Sigmoid colon (tissue), 7 donors: ENCODE measurements around the gene XPNPEP1. TPM values are rescaled to one million over a fixed set of nuclear protein-coding genes. Genes with fewer than 3 reads are reported as not detected.
A peak's percentile ranks its signal among the peaks of the same experiment; 100 is the strongest.

Source experiments
- DNase-seq: peaks from one replicate; pipeline ENCODE4 v3.0.0-alpha.2; 2019
- H3K27ac ChIP-seq, 4 donors: fragments of 200-600 bp; sonication (generic); one replicate each; pipeline ENCODE4 v1.5.1; 2016 to 2019; ENCODE audit warnings: mild to moderate bottlenecking in 1 of 4
- H3K27me3 ChIP-seq, 3 donors: fragments of 200-600 bp; sonication (generic); one replicate each; pipeline ENCODE4 v1.5.1; 2019; ENCODE audit warnings: mild to moderate bottlenecking in 1 of 3
- H3K36me3 ChIP-seq, 4 donors: fragments of 200-600 bp; sonication (generic); one replicate each; pipeline ENCODE4 v1.5.1; 2016 to 2019
- H3K4me1 ChIP-seq, 4 donors: fragments of 200-600 bp; sonication (generic); one replicate each; pipeline ENCODE4 v1.5.1; 2017 to 2019
- H3K4me3 ChIP-seq, 4 donors: fragments of 200-600 bp; sonication (generic); one replicate each; pipeline ENCODE4 v1.5.1; 2017 to 2019; ENCODE audit warnings: mild to moderate bottlenecking in 2 of 4, moderate library complexity in 1 of 4
- H3K9me3 ChIP-seq, 4 donors: fragments of 200-600 bp in 3 of 4; sonication (generic) in 3 of 4; one replicate each; pipeline versions ENCODE4 v1.5.1 to v1.6.1; 2013 to 2019
- EP300 ChIP-seq, 4 donors: sonication (generic); formaldehyde crosslinking; IDR thresholded peaks; one replicate each; pipeline ENCODE4 v1.6.1; 2017; ENCODE audit warnings: antibody characterized with exemption in 4 of 4
- POLR2A ChIP-seq, 2 donors: fragments of 450-650 bp; IDR thresholded peaks; one replicate each; pipeline ENCODE4 v1.6.1; 2016; ENCODE audit warnings: antibody characterized with exemption in 2 of 2, mild to moderate bottlenecking in 2 of 2, moderate library complexity in 2 of 2
- POLR2AphosphoS5 ChIP-seq, 4 donors: sonication (generic); formaldehyde crosslinking; IDR thresholded peaks; one replicate each; pipeline ENCODE4 v1.6.1; 2017; ENCODE audit warnings: antibody characterized with exemption in 4 of 4
- WGBS, 2 donors: extraction: QIAGEN DNeasy Blood & Tissue Kit; methylation state at CpG; one replicate each; pipeline ENCODE4 v1.1.7; 2013; 5-methylcytosine and 5-hydroxymethylcytosine counted together
- intact Hi-C: fragments of 100-400 bp; cut with DNase I; formaldehyde crosslinking; loops from one replicate; pipeline ENCODE4 v1.15.1; 2023
- polyA plus RNA-seq, 3 donors: library from polyadenylated mRNA; stranded (reverse); fragments of 200-250 nt; gene quantifications; one replicate each; pipeline ENCODE4 v1.2.3, GENCODE V29; 2013
- total RNA-seq, 4 donors: library from RNA; depleted of rRNA; stranded (reverse); fragments of >200 nt; gene quantifications; one replicate each; pipeline ENCODE4 v1.1.0, GENCODE V29; 2016
- TF ChIP-seq, protein P1 (sequence below), 4 experiments: fragments of 450-650 bp in 3 of 4; fragments of 200-600 bp in 1 of 4; IDR thresholded peaks; one replicate each; pipeline ENCODE4 v1.5.1; 2016 to 2019; ENCODE audit warnings: antibody characterized with exemption in 4 of 4, mild to moderate bottlenecking in 3 of 4, moderate library complexity in 2 of 4
- donor health status: healthy with polysubstance abuse.
- donor health status: Bipolar disorder and iron deficiency.
- donor health status: healthy.

Gene XPNPEP1
- total and polyA plus RNA-seq, 7 donors = 37.5 to 59.1 (median 55.6) TPM

DNA sequence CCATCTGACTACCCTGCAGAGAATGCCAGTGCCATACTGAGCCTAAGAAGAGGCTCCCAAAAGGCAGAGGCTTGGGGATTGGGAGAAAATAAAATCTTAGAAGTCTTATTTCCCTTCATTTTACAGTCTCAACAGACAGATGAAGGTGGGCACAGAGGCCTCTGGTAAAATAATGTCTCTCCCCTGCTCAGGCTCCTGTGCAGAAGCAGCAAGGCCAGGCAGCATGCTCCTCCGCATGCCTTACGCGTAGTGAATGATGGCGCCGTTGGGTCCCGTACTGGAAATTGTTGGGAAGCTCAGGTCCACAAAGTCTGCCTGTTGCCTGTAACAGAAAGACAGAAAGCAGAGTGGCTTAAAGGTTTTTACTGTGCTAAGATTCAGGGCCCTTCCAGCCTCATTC lies 45.8 kb downstream of the XPNPEP1 start:
- intact Hi-C loops = no loop called here
- Histone ChIP-seq H3K27ac (no peak overlapping the region), H3K27me3 (no peaks in the 10 kb centered on the region), H3K4me1 (peaks cover 0 to 30% (median 23%) of the 10 kb centered on the region in 4 donors), H3K9me3 (no peaks in the 10 kb centered on the region), H3K36me3 (peaks cover 15 to 55% (median 33%) of the 10 kb centered on the region in 4 donors), H3K4me3 (no peak overlapping the region)
- TF ChIP-seq EP300 (IDR thresholded peaks at IDR 0.05) (no peak), POLR2AphosphoS5 (IDR thresholded peaks at IDR 0.05) (no peak), POLR2A (IDR thresholded peaks at IDR 0.05) (no peak)
- TF ChIP-seq, protein P1, sequence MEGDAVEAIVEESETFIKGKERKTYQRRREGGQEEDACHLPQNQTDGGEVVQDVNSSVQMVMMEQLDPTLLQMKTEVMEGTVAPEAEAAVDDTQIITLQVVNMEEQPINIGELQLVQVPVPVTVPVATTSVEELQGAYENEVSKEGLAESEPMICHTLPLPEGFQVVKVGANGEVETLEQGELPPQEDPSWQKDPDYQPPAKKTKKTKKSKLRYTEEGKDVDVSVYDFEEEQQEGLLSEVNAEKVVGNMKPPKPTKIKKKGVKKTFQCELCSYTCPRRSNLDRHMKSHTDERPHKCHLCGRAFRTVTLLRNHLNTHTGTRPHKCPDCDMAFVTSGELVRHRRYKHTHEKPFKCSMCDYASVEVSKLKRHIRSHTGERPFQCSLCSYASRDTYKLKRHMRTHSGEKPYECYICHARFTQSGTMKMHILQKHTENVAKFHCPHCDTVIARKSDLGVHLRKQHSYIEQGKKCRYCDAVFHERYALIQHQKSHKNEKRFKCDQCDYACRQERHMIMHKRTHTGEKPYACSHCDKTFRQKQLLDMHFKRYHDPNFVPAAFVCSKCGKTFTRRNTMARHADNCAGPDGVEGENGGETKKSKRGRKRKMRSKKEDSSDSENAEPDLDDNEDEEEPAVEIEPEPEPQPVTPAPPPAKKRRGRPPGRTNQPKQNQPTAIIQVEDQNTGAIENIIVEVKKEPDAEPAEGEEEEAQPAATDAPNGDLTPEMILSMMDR (IDR thresholded peaks at IDR 0.05) = no peak
- no peak for DNase-seq
- WGBS, 2 donors = 98 to 99% methylated on average over 6 of the region's 6 CpGs

DNA sequence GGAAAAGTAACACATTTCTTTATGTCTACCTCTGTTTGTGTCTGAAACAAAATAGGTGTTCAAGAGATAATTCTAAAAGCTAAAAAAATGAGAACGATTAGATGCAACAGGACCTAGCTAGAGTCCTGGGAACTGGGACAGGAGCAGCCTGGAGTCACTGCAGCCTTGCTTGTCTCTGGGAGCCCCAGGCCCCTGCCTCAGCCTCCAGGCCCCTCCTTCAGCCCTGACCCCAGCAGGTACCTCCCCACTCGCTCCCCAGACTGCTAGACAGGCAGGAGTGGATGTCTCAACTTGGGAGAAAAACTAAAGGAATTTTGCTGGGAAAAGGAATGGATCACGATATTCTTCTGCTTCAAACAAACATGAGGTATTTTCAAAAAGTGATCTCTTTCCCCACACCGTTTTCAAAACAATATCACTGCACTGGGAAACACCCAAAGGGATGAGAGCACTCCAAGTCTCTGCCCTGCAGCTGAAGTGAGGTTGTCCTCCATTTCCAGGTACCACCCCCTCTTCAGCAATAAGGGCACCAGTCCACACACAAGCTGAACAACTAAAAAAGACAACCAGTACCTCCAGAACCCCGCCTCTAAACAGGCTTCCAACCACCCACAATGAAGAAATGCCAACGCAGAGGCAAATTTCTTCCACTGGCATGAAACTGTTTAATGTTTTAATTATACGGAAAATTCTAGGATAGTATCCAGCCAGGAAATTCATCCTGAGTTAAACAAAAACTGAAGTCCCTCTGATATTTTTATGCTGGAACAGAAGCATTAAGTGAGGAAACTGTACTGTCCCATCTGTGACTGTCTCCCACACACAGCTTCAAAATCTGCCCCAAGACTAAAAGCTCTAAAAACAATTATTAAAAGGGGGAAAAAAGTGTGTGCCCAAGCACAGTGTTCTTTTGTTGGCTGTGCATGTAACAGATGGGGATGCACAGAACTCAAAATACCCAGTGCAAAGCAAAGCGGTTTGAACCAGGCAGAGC lies 47.2 kb downstream of the XPNPEP1 start:
- TF ChIP-seq, protein P1 (IDR thresholded peaks at IDR 0.05) = no peak
- TF ChIP-seq POLR2A (IDR thresholded peaks at IDR 0.05) = no peak
- DNase-seq = no peak
- H3K4me3 ChIP-seq = no peak overlapping the region
- WGBS, 2 donors = 86 to 92% methylated on average over 8 of the region's 8 CpGs
- H3K9me3 ChIP-seq = no peaks in the 10 kb centered on the region
- intact Hi-C loops = no loop called here
- H3K36me3 ChIP-seq = peaks cover under 1 to 55% (median 26%) of the 10 kb centered on the region in 4 donors
- H3K27me3 ChIP-seq = no peaks in the 10 kb centered on the region
- H3K4me1 ChIP-seq = peaks cover 0 to 30% (median 23%) of the 10 kb centered on the region in 4 donors
- H3K27ac ChIP-seq = peak overlapping the region; percentile 57 to 66 (median 60)

DNA sequence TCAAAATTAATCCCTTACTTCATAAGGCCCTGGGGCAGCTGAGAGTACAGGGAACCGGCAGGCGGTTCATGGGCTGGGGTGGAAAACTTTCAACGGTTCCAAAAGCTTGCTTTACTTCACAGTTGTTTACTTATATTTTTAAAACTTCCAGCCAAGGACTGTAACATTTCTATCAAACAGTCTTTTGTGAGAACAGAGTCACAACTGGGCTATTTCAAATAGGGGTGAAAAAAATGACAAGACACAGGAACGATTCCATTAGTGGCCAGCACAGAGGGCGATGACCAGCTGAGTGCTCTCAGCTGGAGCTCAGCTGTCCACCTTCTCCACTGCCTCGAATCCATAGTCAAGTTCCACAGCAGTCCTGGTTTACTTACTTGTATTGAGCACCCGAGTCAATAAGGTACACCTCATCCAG lies 48.2 kb downstream of the XPNPEP1 start:
- 78 to 88% methylated on average over 7 of the region's 7 CpGs for WGBS, 2 donors
- intact Hi-C loops = no loop called here
- Histone ChIP-seq H3K27me3 (no peaks in the 10 kb centered on the region), H3K36me3 (peaks cover 0 to 55% (median 18%) of the 10 kb centered on the region in 4 donors), H3K4me3 (no peak overlapping the region), H3K27ac (peak overlapping the region; percentile 51 to 66 (median 59)), H3K4me1 (peaks cover 0 to 30% (median 23%) of the 10 kb centered on the region in 4 donors), H3K9me3 (no peaks in the 10 kb centered on the region)
- DNase-seq = peak; percentile 73
- TF ChIP-seq POLR2A (IDR thresholded peaks at IDR 0.05) (no peak), POLR2AphosphoS5 (IDR thresholded peaks at IDR 0.05) (peak; percentile 19 to 75 (median 57))

DNA sequence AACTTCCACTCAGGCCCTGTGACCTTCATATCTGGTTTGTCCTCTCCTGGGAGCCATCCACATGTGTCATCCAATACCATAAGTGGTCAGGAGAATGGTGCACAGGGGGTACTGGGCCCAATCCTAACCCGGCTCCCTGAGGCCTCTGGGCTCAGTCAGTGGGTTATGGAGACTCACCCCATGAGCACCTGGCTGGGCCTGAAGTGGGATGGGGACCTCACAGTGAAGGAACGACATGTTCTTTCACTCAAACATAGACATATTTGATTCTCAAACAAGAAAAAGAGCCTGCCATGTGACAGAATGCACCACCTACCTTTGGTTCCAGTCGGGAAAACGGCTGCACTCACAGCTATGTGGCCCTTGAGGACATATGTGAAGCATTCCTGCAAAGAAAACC lies 51.8 kb downstream of the XPNPEP1 start:
- H3K36me3 ChIP-seq = peaks cover 19 to 67% (median 21%) of the 10 kb centered on the region in 4 donors
- TF ChIP-seq EP300 (IDR thresholded peaks at IDR 0.05) = no peak
- TF ChIP-seq, protein P1 (IDR thresholded peaks at IDR 0.05) = no peak
- TF ChIP-seq POLR2A (IDR thresholded peaks at IDR 0.05) = no peak
- no peak for TF ChIP-seq POLR2AphosphoS5 (IDR thresholded peaks at IDR 0.05)
- WGBS, 2 donors = 95 to 97% methylated on average over 4 of the region's 4 CpGs
- H3K9me3 ChIP-seq = no peaks in the 10 kb centered on the region
- intact Hi-C loops = no loop called here
- no peak for DNase-seq
- H3K27ac ChIP-seq = no peak overlapping the region
- H3K4me3 ChIP-seq = no peak overlapping the region
- no peaks in the 10 kb centered on the region for H3K27me3 ChIP-seq
- H3K4me1 ChIP-seq = peaks cover 0 to 26% (median 17%) of the 10 kb centered on the region in 4 donors

DNA sequence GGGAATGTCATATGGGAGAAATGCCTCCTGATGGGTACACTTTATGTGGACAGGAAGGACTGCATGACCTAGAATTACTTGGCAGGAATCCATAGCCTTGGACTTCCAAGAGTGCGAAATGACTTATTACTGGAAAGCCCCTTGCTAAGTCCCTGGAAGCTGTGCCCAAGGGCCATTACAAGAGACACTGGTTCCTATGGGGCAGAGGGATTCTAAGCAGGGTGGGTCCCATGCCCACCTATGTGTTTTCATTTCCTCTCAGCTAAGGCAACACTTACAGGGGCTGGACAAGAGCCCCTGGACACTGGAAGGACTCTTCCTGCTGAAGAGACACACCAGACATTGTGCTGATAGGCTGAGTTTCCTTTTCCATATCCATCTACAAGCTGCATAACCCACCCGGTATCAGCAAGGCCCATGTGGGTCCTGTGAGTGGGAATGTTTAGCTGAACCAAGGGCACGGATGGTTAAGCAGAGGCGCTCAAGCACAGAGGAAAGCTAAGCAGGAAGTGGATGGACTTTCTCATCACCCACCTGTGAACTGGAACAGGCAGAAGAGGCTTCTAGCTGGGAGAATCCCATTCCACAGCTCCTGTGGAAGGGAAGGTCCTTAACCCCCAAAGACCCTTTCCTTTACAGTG lies 56.2 kb downstream of the XPNPEP1 start:
- TF ChIP-seq POLR2AphosphoS5 (IDR thresholded peaks at IDR 0.05) = no peak
- TF ChIP-seq, protein P1 (IDR thresholded peaks at IDR 0.05) = no peak
- TF ChIP-seq POLR2A (IDR thresholded peaks at IDR 0.05) = no peak
- TF ChIP-seq EP300 (IDR thresholded peaks at IDR 0.05) = no peak
- H3K9me3 ChIP-seq = no peaks in the 10 kb centered on the region
- 92 to 97% methylated on average over 4 of the region's 4 CpGs for WGBS, 2 donors
- no peak for DNase-seq
- intact Hi-C loops = no loop called here
- H3K4me1 ChIP-seq = no peaks in the 10 kb centered on the region
- no peaks in the 10 kb centered on the region for H3K27me3 ChIP-seq
- H3K4me3 ChIP-seq = no peak overlapping the region
- H3K36me3 ChIP-seq = peaks cover 28 to 96% (median 39%) of the 10 kb centered on the region in 4 donors
- H3K27ac ChIP-seq = no peak overlapping the region
